ES-I3 (cell line): ENCODE data around the gene SF3B1.
"Not testable (repeated sequence)": the region's sequence is repeated elsewhere in the genome, so short reads cannot be mapped to it uniquely, and the experiment has no call there.

Experiments used
- H3K36me3 ChIP-seq: 2 replicates; pipeline ENCODE4 v1.6.1; 2013; ENCODE audit warnings: mild to moderate bottlenecking, low read length, control low read depth, moderate library complexity; ENCODE audit not compliant: insufficient read depth
- H3K4me1 ChIP-seq: 2 replicates; pipeline ENCODE4 v1.6.1; 2013; ENCODE audit warnings: mild to moderate bottlenecking, control low read depth, low read length; ENCODE audit not compliant: insufficient read depth
- H3K9ac ChIP-seq: 2 replicates; pipeline ENCODE4 v1.6.1; 2013; ENCODE audit warnings: low read depth, mild to moderate bottlenecking, low read length, moderate library complexity
- H3K9me3 ChIP-seq: 2 replicates; pipeline ENCODE4 v1.6.1; 2013; ENCODE audit warnings: mild to moderate bottlenecking, low read length, moderate library complexity; ENCODE audit not compliant: control insufficient read depth, insufficient read depth

Gene SF3B1

DNA sequence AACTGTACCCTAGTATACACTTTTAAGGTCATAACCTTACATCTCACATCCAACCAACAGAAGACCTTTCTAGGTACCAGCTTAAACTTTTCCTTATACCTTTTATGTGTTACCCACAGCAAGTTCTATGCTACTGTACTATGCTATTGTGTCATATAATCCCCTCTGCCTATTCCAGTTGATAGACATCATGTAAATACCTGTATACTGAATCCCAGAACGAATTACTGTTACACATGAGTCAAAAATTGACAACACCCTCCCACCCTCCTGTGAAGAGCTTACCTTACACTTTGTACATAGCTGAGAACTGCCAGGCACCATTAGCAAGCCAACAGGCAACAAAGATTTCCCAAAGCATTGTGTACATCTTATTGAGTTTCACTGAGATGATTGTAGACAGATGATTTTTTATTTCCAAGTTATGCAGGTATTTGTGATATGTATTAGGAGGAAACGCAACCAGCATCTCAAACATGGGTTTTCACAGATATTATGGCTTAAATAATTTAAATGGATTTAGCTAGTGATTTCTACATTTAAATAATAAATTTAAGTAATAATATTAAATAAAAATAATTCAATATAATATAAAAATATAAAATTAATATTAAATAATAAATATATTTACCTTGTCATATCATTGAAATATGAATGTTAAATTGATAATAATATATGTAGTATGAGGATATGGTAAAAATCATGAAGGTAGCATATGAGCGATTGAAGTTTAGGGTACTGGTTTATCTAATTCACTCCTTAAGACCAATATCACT, 81.2 kb downstream of the SF3B1 start:
- Histone ChIP-seq H3K9ac (no peak overlapping the region), H3K36me3 (no peaks in the 10 kb centered on the region), H3K9me3 (no peaks in the 10 kb centered on the region), H3K4me1 (no peaks in the 10 kb centered on the region)

DNA sequence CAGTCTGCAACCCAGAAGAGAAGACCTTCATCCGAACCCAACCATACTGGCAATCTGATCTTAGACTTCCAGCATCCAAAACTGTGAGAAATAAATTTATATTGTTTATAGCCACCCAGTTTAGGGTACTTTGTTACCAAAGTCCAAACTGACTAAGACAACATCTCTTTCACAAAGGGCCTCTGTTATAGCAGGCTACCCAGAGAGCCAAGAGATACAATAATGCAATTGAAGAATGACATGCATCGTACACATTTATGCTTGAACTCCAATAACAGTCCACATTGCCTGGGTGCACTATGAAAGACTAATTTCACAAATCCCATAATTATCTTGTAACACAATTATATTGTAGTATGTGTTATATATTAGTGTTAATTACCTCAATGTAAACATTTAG, 85.1 kb downstream of the SF3B1 start:
- no peak overlapping the region for H3K9ac ChIP-seq
- no peaks in the 10 kb centered on the region for H3K4me1 ChIP-seq
- H3K36me3 ChIP-seq = no peaks in the 10 kb centered on the region
- no peaks in the 10 kb centered on the region for H3K9me3 ChIP-seq

DNA sequence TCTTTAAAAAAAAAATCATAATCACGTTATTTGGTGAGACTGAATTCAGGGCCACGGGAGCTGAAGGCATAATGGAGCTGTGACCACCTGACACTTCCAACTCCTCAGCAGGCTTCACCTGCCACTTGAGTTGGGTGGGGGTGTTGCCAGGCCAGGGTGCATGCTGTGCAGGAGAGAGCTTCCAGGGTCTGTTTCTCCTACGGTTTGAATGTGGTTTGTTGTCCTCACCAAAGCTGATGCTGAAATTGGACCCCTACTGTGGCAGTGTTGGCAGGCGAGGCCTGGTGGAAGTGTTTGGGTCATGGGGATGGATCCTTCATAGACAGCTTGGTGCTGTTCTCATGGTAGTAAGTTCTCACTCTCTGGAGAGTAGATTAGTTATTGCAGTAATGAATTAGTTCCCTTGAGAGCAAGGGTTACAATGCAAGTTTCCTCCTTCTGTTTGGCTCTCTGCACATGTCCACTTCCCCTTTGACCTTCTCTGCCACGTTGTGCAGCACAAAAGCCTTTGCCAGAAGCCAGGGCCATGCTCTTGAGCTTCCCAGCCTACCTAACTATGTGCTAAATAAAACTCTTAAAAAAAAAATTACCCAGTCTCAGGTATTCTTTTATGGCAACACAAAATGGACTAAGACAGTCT, 86.0 kb downstream of the SF3B1 start:
- no peak overlapping the region for H3K9ac ChIP-seq
- no peaks in the 10 kb centered on the region for H3K36me3 ChIP-seq
- H3K9me3 ChIP-seq = no peaks in the 10 kb centered on the region
- H3K4me1 ChIP-seq = no peaks in the 10 kb centered on the region

DNA sequence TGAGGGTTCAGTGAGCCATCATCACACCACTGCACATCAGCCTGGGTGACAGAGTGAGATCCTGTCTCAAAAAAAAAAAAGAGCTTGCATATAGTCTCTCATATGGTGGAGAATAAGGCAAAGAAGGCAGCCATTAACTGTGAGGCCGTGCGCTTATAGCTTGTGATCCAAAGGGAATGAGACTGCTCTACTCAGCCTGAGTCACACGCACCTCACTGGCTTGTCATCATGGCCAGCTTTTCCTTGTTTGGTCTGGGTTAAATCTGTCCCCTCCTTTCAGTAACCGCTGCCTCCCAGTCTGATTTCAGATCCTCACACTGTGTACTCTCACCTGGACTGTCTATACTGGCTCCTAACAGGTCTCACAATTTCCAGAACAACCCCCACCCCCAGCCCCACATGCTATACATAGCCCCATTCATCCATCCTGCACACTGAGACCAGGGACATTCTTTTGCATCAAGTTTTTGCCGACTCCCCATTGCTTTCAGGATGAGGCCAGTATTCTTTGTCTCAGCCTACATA, 88.9 kb downstream of the SF3B1 start:
- no peak overlapping the region for H3K9ac ChIP-seq
- no peaks in the 10 kb centered on the region for H3K9me3 ChIP-seq
- H3K36me3 ChIP-seq = no peaks in the 10 kb centered on the region
- H3K4me1 ChIP-seq = no peaks in the 10 kb centered on the region

DNA sequence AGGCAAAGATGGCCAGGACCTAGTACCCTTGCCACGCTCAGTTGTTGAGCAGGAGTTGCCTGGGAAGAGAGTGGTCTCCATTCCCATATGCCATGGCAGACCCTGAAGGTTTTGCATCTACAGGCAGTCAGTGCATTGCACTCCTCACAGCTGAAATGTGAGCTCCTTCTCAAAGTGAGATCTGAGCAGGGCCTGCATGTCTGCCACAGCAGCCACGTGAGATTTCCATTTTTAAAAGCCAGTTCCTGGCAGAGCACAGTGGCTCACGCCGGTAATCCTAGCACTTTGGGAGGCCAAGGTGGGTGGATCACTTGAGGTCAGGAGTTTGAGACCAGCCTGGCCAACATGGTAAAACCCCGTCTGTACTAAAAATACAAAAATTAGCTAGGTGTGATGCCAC, 90.9 kb downstream of the SF3B1 start:
- not testable (repeated sequence) for H3K9ac ChIP-seq, H3K4me1 ChIP-seq, H3K9me3 ChIP-seq, H3K36me3 ChIP-seq

DNA sequence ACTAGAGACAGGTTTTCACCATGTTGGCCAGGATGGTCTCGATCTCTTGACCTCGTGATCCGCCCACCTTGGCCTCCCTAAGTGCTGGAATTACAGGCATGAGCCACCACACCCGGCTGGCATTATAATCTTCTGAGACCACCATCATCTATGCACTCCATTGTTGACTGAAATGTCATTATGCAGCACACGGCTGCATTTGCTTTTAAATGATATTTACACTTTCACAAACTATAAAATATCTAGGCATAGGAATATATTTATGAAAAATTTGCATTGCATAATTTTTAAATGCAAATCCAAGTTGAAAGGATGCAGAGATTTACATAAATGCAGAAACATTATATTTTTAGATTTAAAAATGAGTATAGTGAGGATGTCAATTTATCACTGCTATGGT, 94.2 kb downstream of the SF3B1 start:
- Histone ChIP-seq H3K9ac (no peak overlapping the region), H3K4me1 (no peaks in the 10 kb centered on the region), H3K9me3 (no peaks in the 10 kb centered on the region), H3K36me3 (no peaks in the 10 kb centered on the region)
